ENCODE measurements around the gene MAB21L3. TPM values are rescaled to one million over a fixed set of nuclear protein-coding genes. Genes with fewer than 3 reads are reported as not detected.

MAB21L3 gene
- total RNA-seq, 1 donor from 2014 or later = 0.46 TPM

GRCh38 chr1:116153692-116154031 is 42.5 kb downstream of the MAB21L3 start:
- Histone ChIP-seq H3K36me3 (no peaks in the 10 kb centered on the region), H3K27ac (no peak overlapping the region), H3K27me3 (no peaks in the 10 kb centered on the region), H3K9me3 (no peaks in the 10 kb centered on the region), H3K4me1 (peaks cover 11% of the 10 kb centered on the region), H3K4me3 (no peak overlapping the region)
- no peak for TF ChIP-seq CTCF (IDR thresholded peaks at IDR 0.05)
- intact Hi-C loops (cut with DNase I) = no loop called here
- DNase-seq (no peak), ATAC-seq (no peak)

- no peak for DNase-seq
Measured at GRCh38 chr1:116154536-116154935, 43.3 kb downstream of the MAB21L3 start.

GRCh38 chr1:116157096-116157495 is 45.9 kb downstream of the MAB21L3 start:
- H3K4me1 ChIP-seq = no peaks in the 10 kb centered on the region
- H3K9me3 ChIP-seq = no peaks in the 10 kb centered on the region
- intact Hi-C loops (cut with DNase I) = no loop called here
- DNase-seq (no peak), ATAC-seq (no peak)
- H3K36me3 ChIP-seq = no peaks in the 10 kb centered on the region
- no peak for TF ChIP-seq CTCF (IDR thresholded peaks at IDR 0.05)
- H3K4me3 ChIP-seq = no peak overlapping the region
- no peaks in the 10 kb centered on the region for H3K27me3 ChIP-seq
- no peak overlapping the region for H3K27ac ChIP-seq

More at GRCh38 chr1:116154536-116154935, 43.3 kb downstream of the MAB21L3 start:
- Histone ChIP-seq H3K9me3 (no peaks in the 10 kb centered on the region), H3K27ac (no peak overlapping the region), H3K4me1 (peaks cover 11% of the 10 kb centered on the region), H3K36me3 (no peaks in the 10 kb centered on the region), H3K27me3 (no peaks in the 10 kb centered on the region), H3K4me3 (no peak overlapping the region)
- no peak for ATAC-seq
- intact Hi-C loops (cut with DNase I) = no loop called here
- TF ChIP-seq CTCF (IDR thresholded peaks at IDR 0.05) = no peak

GRCh38 chr1:116159177-116159576 is 48.0 kb downstream of the MAB21L3 start:
- Histone ChIP-seq H3K27me3 (no peaks in the 10 kb centered on the region), H3K27ac (no peak overlapping the region), H3K9me3 (no peaks in the 10 kb centered on the region), H3K4me1 (no peaks in the 10 kb centered on the region), H3K36me3 (no peaks in the 10 kb centered on the region), H3K4me3 (no peak overlapping the region)
- ATAC-seq (no peak), DNase-seq (no peak)
- TF ChIP-seq CTCF (IDR thresholded peaks at IDR 0.05) = no peak
- intact Hi-C loops (cut with DNase I) = no loop called here

- no peaks in the 10 kb centered on the region for H3K27me3 ChIP-seq
- no peak overlapping the region for H3K27ac ChIP-seq
- DNase-seq (no peak), ATAC-seq (no peak)
- no peaks in the 10 kb centered on the region for H3K9me3 ChIP-seq
- TF ChIP-seq CTCF (IDR thresholded peaks at IDR 0.05) = no peak
- no peaks in the 10 kb centered on the region for H3K4me1 ChIP-seq
- H3K4me3 ChIP-seq = no peak overlapping the region
- intact Hi-C loops (cut with DNase I) = loop anchor here (10.0 kb wide), 1 partner anchor 335 kb away; no protein-coding TSS in a partner anchor
- no peaks in the 10 kb centered on the region for H3K36me3 ChIP-seq
Measured at GRCh38 chr1:116159611-116160010, 48.4 kb downstream of the MAB21L3 start.

GRCh38 chr1:116161390-116161789 is 50.2 kb downstream of the MAB21L3 start:
- TF ChIP-seq CTCF (IDR thresholded peaks at IDR 0.05) = no peak
- H3K27ac ChIP-seq = no peak overlapping the region
- H3K4me3 ChIP-seq = no peak overlapping the region
- DNase-seq (no peak), ATAC-seq (no peak)
- no peaks in the 10 kb centered on the region for H3K9me3 ChIP-seq
- intact Hi-C loops (cut with DNase I) = loop anchor here (10.0 kb wide), 1 partner anchor 333 kb away; no protein-coding TSS in a partner anchor
- no peaks in the 10 kb centered on the region for H3K27me3 ChIP-seq
- H3K36me3 ChIP-seq = no peaks in the 10 kb centered on the region
- H3K4me1 ChIP-seq = no peaks in the 10 kb centered on the region
